Tibial nerve (tissue), 4 donors: ENCODE data around the gene JADE3. TPM values are rescaled to one million over a fixed set of nuclear protein-coding genes. Genes with fewer than 3 reads are reported as not detected.

Source experiments
- DNase-seq, 2 donors: peaks; one replicate each; pipeline ENCODE4 v3.0.0-alpha.2; 2019; ENCODE audit warnings: low spot score in 2 of 2
- H3K27ac ChIP-seq, 4 donors: fragments of 200-600 bp; sonication (generic) in 3 of 4; one replicate each; pipeline ENCODE4 v1.5.1; 2017 to 2019; ENCODE audit warnings: mild to moderate bottlenecking in 1 of 4
- H3K27me3 ChIP-seq, 2 donors: fragments of 200-600 bp; sonication (generic) in 1 of 2; one replicate each; pipeline versions ENCODE4 v1.5.1 to v1.6.0; 2017 to 2019
- H3K36me3 ChIP-seq, 3 donors: fragments of 200-600 bp; sonication (generic); one replicate each; pipeline ENCODE4 v1.5.1; 2018 to 2019
- H3K4me1 ChIP-seq, 4 donors: fragments of 200-600 bp; sonication (generic) in 3 of 4; one replicate each; pipeline ENCODE4 v1.5.1; 2017 to 2019
- H3K4me3 ChIP-seq, 4 donors: fragments of 200-600 bp; sonication (generic) in 3 of 4; one replicate each; pipeline ENCODE4 v1.5.1; 2017 to 2019; ENCODE audit warnings: mild to moderate bottlenecking in 1 of 4, moderate library complexity in 1 of 4
- H3K9me3 ChIP-seq, 4 donors: fragments of 200-600 bp; sonication (generic) in 3 of 4; one replicate each; pipeline ENCODE4 v1.5.1; 2017 to 2019
- EP300 ChIP-seq, 2 donors: sonication (generic); formaldehyde crosslinking; IDR thresholded peaks; one replicate each; pipeline ENCODE4 v1.6.1; 2017; ENCODE audit warnings: antibody characterized with exemption in 2 of 2, mild to moderate bottlenecking in 1 of 2
- POLR2A ChIP-seq, 2 donors: fragments of 450-650 bp; IDR thresholded peaks; one replicate each; pipeline ENCODE4 v1.6.1; 2017; ENCODE audit warnings: antibody characterized with exemption in 2 of 2, mild to moderate bottlenecking in 2 of 2, moderate library complexity in 2 of 2
- WGBS, 2 donors: methylation state at CpG; one replicate each; pipeline ENCODE4 v1.1.5; 2018; 5-methylcytosine and 5-hydroxymethylcytosine counted together
- total RNA-seq, 4 donors: library from RNA; depleted of rRNA; stranded (reverse); fragments of >200 nt; gene quantifications; one replicate each; pipeline ENCODE4 v1.1.0, GENCODE V29; 2016
- TF ChIP-seq, protein P1 (sequence below), 5 experiments: fragments of 200-600 bp in 3 of 5; fragments of 450-650 bp in 2 of 5; sonication (generic) in 3 of 5; IDR thresholded peaks; one replicate each; pipeline ENCODE4 v1.5.1; 2016 to 2019; ENCODE audit warnings: antibody characterized with exemption in 5 of 5, mild to moderate bottlenecking in 3 of 5, moderate library complexity in 2 of 5

The JADE3 gene
- total RNA-seq, 4 donors from 2014 or later = 3.9 to 5.4 (median 4.5) TPM

- Histone ChIP-seq H3K36me3 (no peaks in the 10 kb centered on the region), H3K4me1 (peaks cover 0 to 4% (median 0%) of the 10 kb centered on the region in 4 donors), H3K4me3 (no peak overlapping the region), H3K27ac (no peak overlapping the region), H3K27me3 (peaks cover 0 to 8% of the 10 kb centered on the region in 2 donors), H3K9me3 (no peaks in the 10 kb centered on the region)
- 57 to 70% methylated on average over 8 to 9 of the region's 9 CpGs for WGBS, 2 donors
- TF ChIP-seq EP300 (IDR thresholded peaks at IDR 0.05) = no peak
- TF ChIP-seq, protein P1, sequence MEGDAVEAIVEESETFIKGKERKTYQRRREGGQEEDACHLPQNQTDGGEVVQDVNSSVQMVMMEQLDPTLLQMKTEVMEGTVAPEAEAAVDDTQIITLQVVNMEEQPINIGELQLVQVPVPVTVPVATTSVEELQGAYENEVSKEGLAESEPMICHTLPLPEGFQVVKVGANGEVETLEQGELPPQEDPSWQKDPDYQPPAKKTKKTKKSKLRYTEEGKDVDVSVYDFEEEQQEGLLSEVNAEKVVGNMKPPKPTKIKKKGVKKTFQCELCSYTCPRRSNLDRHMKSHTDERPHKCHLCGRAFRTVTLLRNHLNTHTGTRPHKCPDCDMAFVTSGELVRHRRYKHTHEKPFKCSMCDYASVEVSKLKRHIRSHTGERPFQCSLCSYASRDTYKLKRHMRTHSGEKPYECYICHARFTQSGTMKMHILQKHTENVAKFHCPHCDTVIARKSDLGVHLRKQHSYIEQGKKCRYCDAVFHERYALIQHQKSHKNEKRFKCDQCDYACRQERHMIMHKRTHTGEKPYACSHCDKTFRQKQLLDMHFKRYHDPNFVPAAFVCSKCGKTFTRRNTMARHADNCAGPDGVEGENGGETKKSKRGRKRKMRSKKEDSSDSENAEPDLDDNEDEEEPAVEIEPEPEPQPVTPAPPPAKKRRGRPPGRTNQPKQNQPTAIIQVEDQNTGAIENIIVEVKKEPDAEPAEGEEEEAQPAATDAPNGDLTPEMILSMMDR (IDR thresholded peaks at IDR 0.05) = no peak
- TF ChIP-seq POLR2A (IDR thresholded peaks at IDR 0.05) = no peak
- DNase-seq = no peak
These were observed 168.1 kb downstream of the JADE3 start for GRCh38 chrX:47080215-47080914.

DNA sequence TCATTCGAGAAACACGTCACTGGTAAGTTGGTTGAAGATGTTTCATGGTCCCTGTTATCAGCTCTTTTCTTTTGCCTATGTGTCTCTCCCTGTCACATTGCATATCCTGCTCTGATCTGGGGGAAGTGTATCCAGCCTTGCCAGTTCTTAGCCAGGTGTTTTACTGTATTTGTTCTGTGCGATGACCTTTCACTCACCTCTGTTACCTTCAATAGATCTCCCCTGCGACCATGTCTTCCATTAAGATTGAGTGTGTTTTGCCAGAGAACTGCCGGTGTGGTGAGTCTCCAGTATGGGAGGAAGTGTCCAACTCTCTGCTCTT, 168.7 kb downstream of the JADE3 start:
- TF ChIP-seq, protein P1 (IDR thresholded peaks at IDR 0.05) = no peak
- no peak for TF ChIP-seq EP300 (IDR thresholded peaks at IDR 0.05)
- no peak for TF ChIP-seq POLR2A (IDR thresholded peaks at IDR 0.05)
- Histone ChIP-seq H3K4me1 (peaks cover 0 to 4% (median 0%) of the 10 kb centered on the region in 4 donors), H3K36me3 (no peaks in the 10 kb centered on the region), H3K9me3 (no peaks in the 10 kb centered on the region), H3K4me3 (no peak overlapping the region), H3K27me3 (peaks cover 0 to 8% of the 10 kb centered on the region in 2 donors), H3K27ac (no peak overlapping the region)
- 79 to 82% methylated on average over 5 of the region's 5 CpGs for WGBS, 2 donors
- DNase-seq = no peak

DNA sequence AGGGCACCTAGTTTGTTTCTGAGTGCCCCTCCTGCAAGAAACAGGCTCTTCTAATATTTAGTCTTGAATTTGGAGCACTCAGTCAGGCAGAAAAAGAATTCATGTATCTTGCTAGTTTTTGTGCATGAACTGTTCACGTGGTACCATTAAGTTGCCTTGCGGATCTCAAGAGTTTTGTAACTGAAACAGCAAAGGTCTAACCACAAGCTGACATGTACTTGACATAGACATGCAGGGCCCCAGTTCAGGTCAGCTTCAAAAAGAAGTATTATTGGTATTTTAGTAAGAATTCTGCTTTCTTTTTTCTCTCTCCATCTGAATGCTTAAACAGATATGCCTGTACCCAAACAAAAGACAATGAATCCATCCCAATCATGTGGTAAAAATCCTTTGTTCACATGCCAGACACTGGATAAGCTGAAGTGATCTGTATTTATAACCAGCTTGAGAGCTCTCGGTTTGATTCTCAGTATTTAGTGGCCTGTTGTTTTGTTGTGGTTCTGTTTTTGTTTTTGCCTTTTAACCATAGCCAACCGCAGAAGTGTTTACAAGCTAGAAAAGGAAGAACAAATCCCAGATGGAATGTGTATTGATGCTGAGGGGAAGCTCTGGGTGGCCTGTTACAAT, 179.0 kb downstream of the JADE3 start:
- H3K9me3 ChIP-seq = no peaks in the 10 kb centered on the region
- H3K36me3 ChIP-seq = no peaks in the 10 kb centered on the region
- no peak overlapping the region for H3K27ac ChIP-seq
- H3K4me3 ChIP-seq = no peak overlapping the region
- H3K4me1 ChIP-seq = no peaks in the 10 kb centered on the region
- H3K27me3 ChIP-seq = peaks cover 0 to 5% of the 10 kb centered on the region in 2 donors
- WGBS, 2 donors = 16 to 33% methylated on average over 4 of the region's 4 CpGs
- no peak for DNase-seq
- no peak for TF ChIP-seq POLR2A (IDR thresholded peaks at IDR 0.05)
- TF ChIP-seq, protein P1 (IDR thresholded peaks at IDR 0.05) = no peak
- no peak for TF ChIP-seq EP300 (IDR thresholded peaks at IDR 0.05)

- no peak overlapping the region for H3K27ac ChIP-seq
- DNase-seq = no peak
- no peaks in the 10 kb centered on the region for H3K4me1 ChIP-seq
- TF ChIP-seq, protein P1 (IDR thresholded peaks at IDR 0.05) = peak in 4 of 5 experiments; percentile 15 to 50 (median 32)
- no peak for TF ChIP-seq POLR2A (IDR thresholded peaks at IDR 0.05)
- no peak for TF ChIP-seq EP300 (IDR thresholded peaks at IDR 0.05)
- no peaks in the 10 kb centered on the region for H3K9me3 ChIP-seq
- no peaks in the 10 kb centered on the region for H3K36me3 ChIP-seq
- 0 to 7% methylated on average over 1 of the region's 1 CpG for WGBS, 2 donors
- no peak overlapping the region for H3K4me3 ChIP-seq
- peaks cover 0 to 5% of the 10 kb centered on the region in 2 donors for H3K27me3 ChIP-seq
These were observed 181.0 kb downstream of the JADE3 start for GRCh38 chrX:47093248-47093647.

DNA sequence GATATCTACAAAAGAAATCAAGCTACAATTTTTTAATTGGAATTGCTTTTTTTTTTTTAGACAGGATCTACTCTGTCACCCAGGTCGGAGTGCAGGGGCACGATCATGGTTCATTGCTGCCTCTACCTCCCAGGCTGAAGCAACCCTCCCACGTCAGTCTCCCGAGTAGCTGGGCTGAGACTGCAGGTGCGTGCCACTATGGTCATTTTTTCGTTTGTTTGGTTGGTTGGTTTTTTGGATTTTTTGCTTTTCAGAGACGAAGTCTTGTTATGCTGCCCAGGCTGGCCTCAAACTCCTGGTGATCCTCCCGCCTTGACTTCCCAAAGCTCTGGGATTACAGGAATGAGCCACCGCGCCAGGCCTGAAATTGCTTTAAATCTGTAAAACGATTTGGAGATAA, 181.6 kb downstream of the JADE3 start:
- no peak overlapping the region for H3K4me3 ChIP-seq
- no peaks in the 10 kb centered on the region for H3K36me3 ChIP-seq
- peaks cover 0 to 5% of the 10 kb centered on the region in 2 donors for H3K27me3 ChIP-seq
- no peak for DNase-seq
- no peak for TF ChIP-seq EP300 (IDR thresholded peaks at IDR 0.05)
- no peak for TF ChIP-seq POLR2A (IDR thresholded peaks at IDR 0.05)
- TF ChIP-seq, protein P1 (IDR thresholded peaks at IDR 0.05) = no peak
- no peak overlapping the region for H3K27ac ChIP-seq
- no peaks in the 10 kb centered on the region for H3K4me1 ChIP-seq
- WGBS, 2 donors = 78 to 92% methylated on average over 11 of the region's 11 CpGs
- no peaks in the 10 kb centered on the region for H3K9me3 ChIP-seq
